HCT116 (cell line): Measurements from ENCODE around the gene DLG2. TPM values are rescaled to one million over a fixed set of nuclear protein-coding genes. Genes with fewer than 3 reads are reported as not detected.
"Not testable (repeated sequence)": the region's sequence is repeated elsewhere in the genome, so short reads cannot be mapped to it uniquely, and the experiment has no call there.

Source experiments
- ATAC-seq: fragments of 200-7000 bp; cut with Tn5 transposase; 2 replicates; pipeline ENCODE4 v1.9.1; 2020; ENCODE audit warnings: mild to moderate bottlenecking, moderate library complexity
- BruUV-seq: library from RNA; stranded (reverse); fragments of 400-500 nt; replicated peaks from 2 replicates; lab custom pipeline; 2021; lab: Mats Ljungman, UMichigan
- CTCF ChIA-PET: fragments of 300-600 bp; sonication (Branson Sonifier 250); formaldehyde crosslinking; loops from one replicate; lab custom pipeline; 2021; ENCODE audit warnings: antibody characterized with exemption; lab: Charles Lee
- POLR2A ChIA-PET: fragments of 300-600, 350-600 bp; sonication (Branson Sonifier 250); formaldehyde crosslinking; loops from one replicate; lab custom pipeline; 2021; ENCODE audit warnings: antibody characterized with exemption; lab: Charles Lee
- RAD21 ChIA-PET, 2 experiments: fragments of 300-600 bp; sonication (Branson Sonifier 250); formaldehyde crosslinking; loops; one replicate each; lab custom pipeline; 2023; ENCODE audit warnings: low total read pairs in 2 of 2; ENCODE audit not compliant: uncharacterized antibody in 2 of 2, unreplicated experiment in 2 of 2, low non-redundant PET in 1 of 2; lab: Charles Lee
- DNase-seq: peaks from one replicate; pipeline ENCODE4 v3.0.0-alpha.2; 2010; ENCODE audit warnings: low read depth, low spot score
- H2AFZ ChIP-seq: fragments of 200-600 bp; shearing (Covaris generic), sonication (generic); 2 replicates; pipeline ENCODE4 v1.6.1; 2017; ENCODE audit warnings: low read depth, mixed run types, mixed read lengths, antibody characterized with exemption, low read length; ENCODE audit not compliant: poor library complexity, severe bottlenecking
- H3K27ac ChIP-seq: 2 replicates; pipeline ENCODE4 v1.5.1; 2012; ENCODE audit warnings: low read depth, low read length
- H3K27me3 ChIP-seq: fragments of 200-600 bp; sonication (generic); 2 replicates; pipeline ENCODE4 v1.6.1; 2016; ENCODE audit warnings: mixed run types, low read length, mixed read lengths; ENCODE audit not compliant: insufficient read depth
- H3K36me3 ChIP-seq, 2 experiments: fragments of 200-500 bp in 1 of 2; fragments of 200-600 bp in 1 of 2; sonication (Bioruptor generic) in 1 of 2; sonication (generic) in 1 of 2; 2 replicates each; pipeline versions ENCODE4 v1.5.1 to v1.6.1; 2014 to 2016; ENCODE audit warnings: low read length in 2 of 2, inconsistent platforms in 1 of 2, mixed read lengths in 1 of 2, mixed run types in 1 of 2; ENCODE audit not compliant: insufficient read depth in 2 of 2, control insufficient read depth in 1 of 2
- H3K4me1 ChIP-seq, 2 experiments: fragments of 200-600 bp in 1 of 2; sonication (generic) in 1 of 2; 2 replicates each; pipeline versions ENCODE4 v1.5.1 to v1.6.1; 2012 to 2017; ENCODE audit warnings: low read length in 2 of 2, inconsistent platforms in 1 of 2, mild to moderate bottlenecking in 1 of 2, mixed read lengths in 1 of 2, mixed run types in 1 of 2, moderate library complexity in 1 of 2; ENCODE audit not compliant: insufficient read depth in 2 of 2, control insufficient read depth in 1 of 2
- H3K4me2 ChIP-seq: fragments of 200-600 bp; sonication (generic); 2 replicates; pipeline ENCODE4 v1.6.1; 2017; ENCODE audit warnings: mixed run types, low read length, mixed read lengths
- H3K4me3 ChIP-seq, 2 experiments: fragments of 200-600 bp in 1 of 2; sonication (generic) in 1 of 2; replicated peaks in 1 of 2; 2 replicates each; pipeline ENCODE4 v1.5.1; 2011 to 2016; ENCODE audit warnings: low read length in 2 of 2, control low read depth in 1 of 2, low read depth in 1 of 2, mild to moderate bottlenecking in 1 of 2, mixed read lengths in 1 of 2, mixed run types in 1 of 2
- H3K79me2 ChIP-seq: fragments of 200-600 bp; sonication (generic); 2 replicates; pipeline ENCODE4 v1.6.1; 2017; ENCODE audit warnings: mild to moderate bottlenecking, mixed run types, low read length, moderate library complexity, mixed read lengths; ENCODE audit not compliant: insufficient read depth
- H3K9ac ChIP-seq: fragments of 200-600 bp; sonication (generic); 2 replicates; pipeline ENCODE4 v1.6.1; 2016; ENCODE audit warnings: low read length, mixed read lengths
- H3K9me2 ChIP-seq: fragments of 200-600 bp; sonication (generic), shearing (Covaris generic); 2 replicates; pipeline ENCODE4 v1.6.1; 2017; ENCODE audit warnings: mixed run types, mild to moderate bottlenecking, moderate library complexity; ENCODE audit not compliant: insufficient read depth
- H3K9me3 ChIP-seq, 2 experiments: fragments of 200-500 bp in 1 of 2; fragments of 200-600 bp in 1 of 2; sonication (Bioruptor generic) in 1 of 2; sonication (generic) in 1 of 2; 2 replicates each; pipeline ENCODE4 v1.6.1; 2014 to 2017; ENCODE audit warnings: low read length in 2 of 2, mixed read lengths in 2 of 2, inconsistent platforms in 1 of 2, low read depth in 1 of 2, mild to moderate bottlenecking in 1 of 2, mixed run types in 1 of 2, moderate library complexity in 1 of 2; ENCODE audit not compliant: control insufficient read depth in 1 of 2, insufficient read depth in 1 of 2
- H4K20me1 ChIP-seq: fragments of 200-600 bp; sonication (generic), shearing (Covaris generic); 2 replicates; pipeline ENCODE4 v1.6.1; 2017; ENCODE audit warnings: mixed run types, mild to moderate bottlenecking, moderate library complexity; ENCODE audit not compliant: insufficient read depth
- ATF3 ChIP-seq: IDR thresholded peaks from 2 replicates; pipeline ENCODE4 v1.6.1; 2012
- CEBPB ChIP-seq: IDR thresholded peaks from 2 replicates; pipeline ENCODE4 v1.6.1; 2012; ENCODE audit warnings: low read depth
- CTCF ChIP-seq, 3 experiments: fragments of 200-600 bp in 1 of 3; sonication (generic) in 1 of 3; IDR thresholded peaks in 2 of 3; conservative IDR thresholded peaks in 1 of 3; 2 replicates each; pipeline ENCODE4 v1.5.1; 2012 to 2017; ENCODE audit warnings: low read depth in 2 of 3, low read length in 2 of 3, antibody characterized with exemption in 1 of 3, borderline replicate concordance in 1 of 3, control low read depth in 1 of 3, mild to moderate bottlenecking in 1 of 3, mixed read lengths in 1 of 3, mixed run types in 1 of 3, moderate library complexity in 1 of 3; ENCODE audit not compliant: insufficient read depth in 1 of 3
- ELF1 ChIP-seq: IDR thresholded peaks from 2 replicates; pipeline ENCODE4 v1.6.1; 2012; ENCODE audit warnings: low read depth, borderline replicate concordance
- EZH2phosphoT487 ChIP-seq: fragments of 200-600 bp; IDR thresholded peaks from 2 replicates; pipeline ENCODE4 v1.6.1; 2018; ENCODE audit warnings: antibody characterized with exemption, borderline replicate concordance
- FOSL1 ChIP-seq: IDR thresholded peaks from 2 replicates; pipeline ENCODE4 v1.6.1; 2012; ENCODE audit warnings: low read depth
- JUND ChIP-seq: IDR thresholded peaks from 2 replicates; pipeline ENCODE4 v1.6.1; 2012
- MAX ChIP-seq: IDR thresholded peaks from 2 replicates; pipeline ENCODE4 v1.6.1; 2012
- POLR2A ChIP-seq: IDR thresholded peaks from 2 replicates; pipeline ENCODE4 v1.7.0; 2011; ENCODE audit warnings: borderline replicate concordance; ENCODE audit not compliant: insufficient read depth, insufficient read length; ENCODE audit errors: extremely low read depth
- POLR2AphosphoS5 ChIP-seq: IDR thresholded peaks from 2 replicates; pipeline ENCODE4 v1.6.1; 2011; ENCODE audit warnings: mild to moderate bottlenecking, low read depth, low read length, moderate library complexity
- REST ChIP-seq: IDR thresholded peaks from 2 replicates; pipeline ENCODE4 v1.6.1; 2012; ENCODE audit warnings: low read depth
- TCF7L2 ChIP-seq: IDR thresholded peaks from 2 replicates; pipeline ENCODE4 v1.7.0; 2011; ENCODE audit warnings: borderline replicate concordance, inconsistent platforms; ENCODE audit not compliant: insufficient read depth, insufficient read length; ENCODE audit errors: extremely low read depth
- YY1 ChIP-seq: IDR thresholded peaks from 2 replicates; pipeline ENCODE4 v1.6.1; 2011; ENCODE audit warnings: low read length, low read depth, moderate library complexity, mild to moderate bottlenecking; ENCODE audit not compliant: insufficient replicate concordance; ENCODE audit errors: extremely low read depth
- ZNF274 ChIP-seq: fragments of 200-500 bp; sonication (Bioruptor generic); IDR thresholded peaks from 2 replicates; pipeline ENCODE4 v1.6.1; 2014; ENCODE audit warnings: mild to moderate bottlenecking, low read depth, low read length, inconsistent platforms
- intact Hi-C: fragments of 100-400 bp; cut with micrococcal nuclease; formaldehyde crosslinking; loops from 2 replicates; pipeline ENCODE4 v1.10.0; 2022
- total RNA-seq: library from RNA; stranded (reverse); gene quantifications from one replicate; pipeline ENCODE4 v1.2.1, GENCODE V29; 2021; ENCODE audit not compliant: unreplicated experiment

Gene DLG2
- total RNA-seq, 1 experiment from 2014 or later: 2.4 TPM

- H2AFZ ChIP-seq, POLR2A ChIA-PET, BruUV-seq, DNase-seq, H3K4me2 ChIP-seq, H3K79me2 ChIP-seq, H3K4me3 ChIP-seq, H3K36me3 ChIP-seq, H3K27me3 ChIP-seq, H4K20me1 ChIP-seq, H3K4me1 ChIP-seq, intact Hi-C loops, H3K9ac ChIP-seq, RAD21 ChIA-PET, H3K27ac ChIP-seq, H3K9me2 ChIP-seq, H3K9me3 ChIP-seq, CTCF ChIA-PET, ATAC-seq: not testable (repeated sequence)
Observed at GRCh38 chr11:85349539-85349938, 277.6 kb downstream of the DLG2 start.

- BruUV-seq: no TSS peak
- Histone ChIP-seq H3K4me1 (no peaks in the 10 kb centered on the region), H2AFZ (no peak overlapping the region), H3K4me3 (no peak overlapping the region), H3K36me3 (no peaks in the 10 kb centered on the region), H3K79me2 (no peaks in the 10 kb centered on the region), H3K9ac (no peak overlapping the region), H3K9me3 (no peaks in the 10 kb centered on the region), H3K9me2 (no peaks in the 10 kb centered on the region), H4K20me1 (no peaks in the 10 kb centered on the region), H3K4me2 (no peak overlapping the region), H3K27ac (no peak overlapping the region), H3K27me3 (no peaks in the 10 kb centered on the region)
- intact Hi-C loops: no loop called here
- DNase-seq (no peak), ATAC-seq (no peak)
- CTCF ChIA-PET: no interaction called here
- RAD21 ChIA-PET: no interaction called here
- POLR2A ChIA-PET: no interaction called here
- TF ChIP-seq ZNF274: no peak
- no peak for TF ChIP-seq JUND
- no peak for TF ChIP-seq CTCF (IDR thresholded peaks at IDR 0.05 in 2 of 3, conservative IDR thresholded peaks at IDR 0.05 in 1 of 3; ENCODE audit: borderline replicate concordance in 1 of 3, insufficient read depth in 1 of 3, low read depth in 2 of 3, low read length in 2 of 3)
- no peak for TF ChIP-seq TCF7L2
- no peak for TF ChIP-seq REST
- TF ChIP-seq YY1: no peak
- TF ChIP-seq EZH2phosphoT487: no peak
- no peak for TF ChIP-seq ELF1
- TF ChIP-seq CEBPB: no peak
- no peak for TF ChIP-seq POLR2A
- no peak for TF ChIP-seq ATF3
- TF ChIP-seq MAX: no peak
- TF ChIP-seq FOSL1: no peak
- TF ChIP-seq POLR2AphosphoS5: no peak
Observed at GRCh38 chr11:85348945-85349344, 278.2 kb downstream of the DLG2 start.
